GM18505 (cell line): ENCODE measurements around the gene HTT.

ENCODE experiments used
- ATAC-seq: cut with Tn5 transposase; IDR thresholded peaks from one replicate; pipeline ENCODE4 v1.9.1; 2021; ENCODE audit not compliant: unreplicated experiment
- POLR2A ChIP-seq: IDR thresholded peaks from 4 replicates; pipeline ENCODE4 v1.6.1; 2011; ENCODE audit warnings: borderline replicate concordance; ENCODE audit not compliant: insufficient read depth, insufficient read length; ENCODE audit errors: extremely low read depth

HTT gene

DNA sequence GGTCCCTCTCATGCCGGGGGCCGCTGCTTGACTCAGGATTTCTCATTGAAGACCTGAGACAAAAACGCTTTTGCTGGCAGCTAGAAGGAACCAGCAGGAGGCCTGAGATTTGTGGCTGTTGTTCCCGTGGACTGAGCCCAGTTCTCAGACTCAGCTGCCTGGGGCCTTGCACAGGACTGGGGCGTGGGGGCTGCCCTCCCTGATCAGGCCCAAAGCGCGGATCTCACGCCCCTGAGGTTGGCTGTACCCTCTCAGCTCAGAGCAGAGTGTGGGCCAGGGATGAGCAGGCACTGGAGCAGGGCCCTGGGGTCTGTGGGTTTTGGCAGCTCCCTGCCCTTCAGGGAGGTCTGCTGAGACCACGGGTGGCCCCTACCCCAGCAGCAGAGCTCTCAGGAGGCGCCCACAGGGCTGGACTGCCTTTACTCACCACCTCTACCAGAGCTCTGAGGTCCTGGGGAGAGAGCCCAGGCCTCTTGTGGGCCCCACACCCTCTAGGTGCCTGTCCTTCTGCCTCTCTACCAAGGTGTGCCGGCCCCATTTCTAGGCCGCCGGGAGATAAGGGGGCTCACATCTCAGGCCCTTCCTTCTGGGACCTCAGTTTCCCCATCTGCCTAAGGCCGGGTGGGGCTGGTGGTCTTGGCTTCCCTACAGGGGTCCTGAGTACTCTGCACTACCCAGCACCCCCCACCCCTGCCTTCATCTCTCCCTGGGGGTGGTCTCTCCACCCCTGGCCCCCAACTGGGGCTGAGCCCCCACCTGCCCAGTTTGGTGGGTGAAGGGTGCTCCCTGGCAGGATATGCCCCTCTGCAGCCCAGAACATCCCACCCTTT lies 180.0 kb downstream of the HTT start:
- ATAC-seq = no peak
- no peak for TF ChIP-seq POLR2A

- ATAC-seq = no peak
Measured at GRCh38 chr4:3255611-3256186, 181.2 kb downstream of the HTT start.

GRCh38 chr4:3256230-3257102 lies 182.0 kb downstream of the HTT start:
- ATAC-seq = no peak
- no peak for TF ChIP-seq POLR2A

More at GRCh38 chr4:3255611-3256186, 181.2 kb downstream of the HTT start:
- no peak for TF ChIP-seq POLR2A

DNA sequence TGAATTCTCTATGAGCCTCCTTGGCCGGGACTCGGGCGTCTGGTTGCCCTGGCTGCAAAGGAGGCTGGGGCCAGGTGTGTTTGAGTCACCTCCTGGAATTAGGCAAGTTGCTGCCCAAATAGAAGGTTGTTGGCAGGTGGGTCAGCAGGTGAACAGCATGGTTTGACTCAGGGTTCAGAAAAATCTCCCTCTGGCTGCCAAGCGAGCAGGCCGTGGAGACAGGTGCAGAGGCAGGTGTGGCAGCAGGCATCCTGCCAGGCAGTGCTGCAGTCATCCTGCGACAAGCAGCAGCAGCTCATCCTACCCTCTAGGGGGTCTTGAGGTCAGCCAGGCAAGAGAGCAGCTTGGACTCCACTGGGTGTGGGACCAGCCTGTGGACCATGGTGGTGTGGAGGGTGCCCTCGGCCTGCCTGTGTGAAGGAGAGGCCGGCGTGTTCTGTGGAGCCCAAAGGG lies 182.6 kb downstream of the HTT start:
- no peak for ATAC-seq
- no peak for TF ChIP-seq POLR2A

- TF ChIP-seq POLR2A = no peak
- ATAC-seq = no peak
Measured at GRCh38 chr4:3257556-3258482, 183.3 kb downstream of the HTT start.

- no peak for ATAC-seq
- no peak for TF ChIP-seq POLR2A
Measured at GRCh38 chr4:3261411-3262207, 187.1 kb downstream of the HTT start.

DNA sequence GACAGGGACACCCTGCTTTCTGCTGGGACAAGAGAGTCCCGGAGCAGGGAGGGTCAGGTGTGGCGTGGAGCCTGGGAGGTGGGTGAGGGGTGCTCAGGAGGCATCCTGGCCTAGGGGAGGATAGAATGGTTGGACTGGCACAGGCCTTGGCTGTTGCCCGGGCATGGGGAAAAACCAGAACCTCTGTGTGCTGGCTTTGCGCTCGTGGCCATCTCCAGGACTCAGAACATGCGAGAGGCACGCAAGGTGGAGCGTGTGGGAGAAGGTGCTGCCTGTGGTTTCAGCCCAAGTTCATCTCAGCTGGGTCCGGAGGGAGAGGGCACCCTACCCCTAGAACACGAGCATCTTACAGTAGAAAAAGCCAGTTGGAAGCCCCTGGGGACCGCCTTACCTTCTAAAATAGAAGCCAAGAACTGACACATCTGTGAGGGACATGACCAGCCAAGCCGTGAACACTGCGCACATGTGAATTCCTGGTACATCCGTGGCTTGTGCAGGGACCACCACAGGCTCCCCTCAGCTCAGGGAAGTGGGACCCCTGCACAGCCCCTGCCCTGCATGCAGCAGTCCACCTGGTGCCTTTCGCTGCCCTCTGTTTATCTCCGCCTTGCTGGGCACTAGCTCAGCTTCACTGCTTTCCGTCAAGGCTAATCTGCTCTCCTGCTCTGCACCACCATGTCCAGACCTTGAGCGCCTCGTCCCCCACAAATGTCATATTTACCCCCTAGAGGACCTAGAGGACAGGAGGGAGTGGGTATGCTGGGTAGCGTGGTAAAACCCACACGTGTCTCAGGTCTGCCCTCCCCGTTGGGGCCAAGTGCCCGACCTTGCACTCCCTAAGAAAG lies 187.9 kb downstream of the HTT start:
- ATAC-seq = no peak
- no peak for TF ChIP-seq POLR2A

DNA sequence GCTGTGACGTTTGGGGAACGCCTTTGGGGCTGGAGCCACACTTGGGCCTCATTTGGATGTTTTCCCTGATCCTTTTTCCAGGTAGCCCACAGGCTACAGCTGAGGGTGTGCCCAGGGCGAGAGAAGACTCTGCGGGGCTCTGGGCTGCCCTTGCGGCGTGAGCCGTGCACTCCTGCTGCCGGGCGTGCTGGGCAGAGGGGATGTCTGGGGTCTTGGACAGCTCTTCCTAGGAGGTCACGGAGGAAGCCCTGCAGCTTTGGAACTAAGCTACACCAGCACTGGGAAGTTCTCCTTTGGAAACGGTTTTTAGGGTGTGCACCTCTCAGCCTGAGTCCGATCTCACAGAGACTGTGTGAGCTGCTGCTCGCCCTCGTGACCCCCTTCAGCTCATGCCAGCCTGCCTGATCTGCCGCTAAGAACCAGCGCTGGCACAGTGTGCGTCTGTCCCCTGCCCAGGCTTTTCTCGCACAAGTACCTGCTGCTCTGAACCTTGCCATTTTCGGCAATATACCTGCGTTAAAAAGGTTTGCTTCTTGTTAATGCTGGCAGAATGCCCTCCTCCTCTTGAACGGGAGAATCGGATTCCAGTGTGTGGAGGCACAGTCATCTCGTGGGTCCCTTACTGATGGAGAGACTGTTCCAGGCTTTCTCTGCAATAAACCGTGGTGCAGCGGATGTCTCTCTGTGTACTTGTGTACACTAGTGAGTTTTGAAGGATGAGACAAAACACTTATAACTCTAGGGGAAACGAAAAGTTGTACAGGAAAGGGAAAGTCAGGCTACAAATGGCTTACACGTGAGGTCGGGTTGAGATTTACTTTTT lies 188.8 kb downstream of the HTT start:
- no peak for TF ChIP-seq POLR2A
- no peak for ATAC-seq

- ATAC-seq = no peak
- TF ChIP-seq POLR2A = no peak
Measured at GRCh38 chr4:3263876-3264193, 189.4 kb downstream of the HTT start.

GRCh38 chr4:3266076-3266475 lies 191.6 kb downstream of the HTT start:
- TF ChIP-seq POLR2A = no peak
- ATAC-seq = no peak
